ENCODE results near the gene C5orf47.
"Not testable (repeated sequence)": the region's sequence is repeated elsewhere in the genome, so short reads cannot be mapped to it uniquely, and the experiment has no call there.

C5orf47 gene

GRCh38 chr5:173969167-173970049 lies 19.6 kb upstream of the C5orf47 start:
- DNase-seq (ENCODE audit: low read depth in 1 of 2, low spot score in 1 of 2): no peak

GRCh38 chr5:173970878-173971650 lies 17.9 kb upstream of the C5orf47 start:
- DNase-seq (ENCODE audit: low read depth in 1 of 2, low spot score in 1 of 2): no peak

GRCh38 chr5:173971681-173972345 lies 17.2 kb upstream of the C5orf47 start:
- no peak for DNase-seq (ENCODE audit: low read depth in 1 of 2, low spot score in 1 of 2)

- DNase-seq (ENCODE audit: low read depth in 1 of 2, low spot score in 1 of 2): no peak
These were observed 16.4 kb upstream of the C5orf47 start for GRCh38 chr5:173972607-173972924.

- peak; percentile 42 to 50 for DNase-seq (ENCODE audit: low read depth in 1 of 2, low spot score in 1 of 2)
These were observed 15.9 kb upstream of the C5orf47 start for GRCh38 chr5:173972925-173973615.

GRCh38 chr5:173973616-173973969 lies 15.4 kb upstream of the C5orf47 start:
- DNase-seq (ENCODE audit: low read depth in 1 of 2, low spot score in 1 of 2): no peak

GRCh38 chr5:173974688-173975239 lies 14.2 kb upstream of the C5orf47 start:
- DNase-seq (ENCODE audit: low read depth in 1 of 2, low spot score in 1 of 2): no peak

GRCh38 chr5:173981185-173981761 lies 7.7 kb upstream of the C5orf47 start:
- no peak for DNase-seq (ENCODE audit: low read depth in 1 of 2, low spot score in 1 of 2)

GRCh38 chr5:173984218-173984617 lies 4.8 kb upstream of the C5orf47 start:
- DNase-seq (ENCODE audit: low read depth in 1 of 2, low spot score in 1 of 2): no peak

- DNase-seq (ENCODE audit: low read depth in 1 of 2, low spot score in 1 of 2): no peak
These were observed 587 bp downstream of the C5orf47 start for GRCh38 chr5:173989432-173990082.

- DNase-seq (ENCODE audit: low read depth in 1 of 2, low spot score in 1 of 2): no peak
These were observed 8.4 kb downstream of the C5orf47 start for GRCh38 chr5:173997331-173997730.

- DNase-seq (ENCODE audit: low read depth in 1 of 2, low spot score in 1 of 2): no peak
These were observed 9.6 kb downstream of the C5orf47 start for GRCh38 chr5:173998531-173998930.

- DNase-seq (ENCODE audit: low read depth in 1 of 2, low spot score in 1 of 2): no peak
These were observed 11.1 kb downstream of the C5orf47 start for GRCh38 chr5:174000076-174000475.

GRCh38 chr5:174003795-174004194 lies 14.8 kb downstream of the C5orf47 start:
- DNase-seq (ENCODE audit: low read depth in 1 of 2, low spot score in 1 of 2): no peak

- DNase-seq (ENCODE audit: low read depth in 1 of 2, low spot score in 1 of 2): no peak
These were observed 20.0 kb downstream of the C5orf47 start for GRCh38 chr5:174008922-174009321.

GRCh38 chr5:174010365-174010764 lies 21.4 kb downstream of the C5orf47 start:
- no peak for DNase-seq (ENCODE audit: low read depth in 1 of 2, low spot score in 1 of 2)

- no peak for DNase-seq (ENCODE audit: low read depth in 1 of 2, low spot score in 1 of 2)
These were observed 22.5 kb downstream of the C5orf47 start for GRCh38 chr5:174011441-174011840.

GRCh38 chr5:174020069-174020927 lies 31.3 kb downstream of the C5orf47 start:
- not testable (repeated sequence) for DNase-seq (ENCODE audit: low read depth in 1 of 2, low spot score in 1 of 2)

- DNase-seq (ENCODE audit: low read depth in 1 of 2, low spot score in 1 of 2): no peak
These were observed 31.9 kb downstream of the C5orf47 start for GRCh38 chr5:174020928-174021304.

Data from activated T-helper 1 cell treated with anti-CD3 and anti-CD28 coated beads, Interleukin-2, amount 50 U/mL, for 16 hours (primary cell).